HG03342 (cell line): ENCODE data around the gene MPP2.

ENCODE experiments used
- ATAC-seq: cut with Tn5 transposase; IDR thresholded peaks from one replicate; pipeline ENCODE4 v1.9.1; 2021; ENCODE audit warnings: mild to moderate bottlenecking, moderate library complexity; ENCODE audit not compliant: unreplicated experiment

The MPP2 gene

DNA sequence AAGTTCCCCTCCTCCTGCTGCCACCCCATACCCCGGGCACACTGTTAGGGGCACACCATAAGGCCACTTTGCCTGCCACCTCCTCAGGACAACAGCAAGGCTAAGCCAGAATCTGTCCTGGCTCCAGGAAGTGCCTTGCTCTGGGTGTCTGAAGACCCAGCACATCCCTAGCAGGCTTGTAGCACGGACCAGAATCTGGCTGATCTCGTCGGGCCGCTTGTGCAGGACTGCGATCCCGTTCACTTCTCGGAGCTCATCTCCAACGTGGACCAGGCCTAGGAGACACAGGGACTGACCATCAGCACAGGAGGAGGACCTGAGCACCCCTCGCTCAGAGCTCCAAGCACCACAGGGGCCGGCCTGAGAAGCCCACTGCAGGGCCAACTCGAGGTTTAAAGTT, 81.8 kb downstream of the MPP2 start:
- no peak for ATAC-seq
